GM23338 (cell line): ENCODE measurements around the gene POF1B.

ENCODE experiments used
- CREB1 ChIP-seq: fragments of 250-450 bp; sonication (Bioruptor Pico); IDR thresholded peaks from 2 replicates; pipeline ENCODE4 v1.5.0; 2020; ENCODE audit warnings: low read depth, mild to moderate bottlenecking, moderate library complexity
- CTCF ChIP-seq, 2 experiments: fragments of 200-600 bp in 1 of 2; sonication (generic) in 1 of 2; conservative IDR thresholded peaks; 2 replicates each; pipeline versions ENCODE4 v1.5.1 to v1.6.1; 2016 to 2017; ENCODE audit warnings: antibody characterized with exemption in 2 of 2, low read depth in 2 of 2, mild to moderate bottlenecking in 2 of 2, moderate library complexity in 1 of 2
- EZH2 ChIP-seq: fragments of 200-600 bp; sonication (generic); IDR thresholded peaks from one replicate; pipeline ENCODE4 v1.8.0; 2017; ENCODE audit warnings: antibody characterized with exemption, mild to moderate bottlenecking, low read depth; ENCODE audit not compliant: unreplicated experiment
- EZH2phosphoT487 ChIP-seq: fragments of 200-600 bp; sonication (generic); IDR thresholded peaks from one replicate; pipeline ENCODE4 v1.8.1; 2018; ENCODE audit warnings: antibody characterized with exemption; ENCODE audit not compliant: unreplicated experiment
- JUNB ChIP-seq: IDR thresholded peaks from one replicate; pipeline ENCODE4 v1.6.1; 2016; ENCODE audit warnings: antibody characterized with exemption; ENCODE audit not compliant: unreplicated experiment
- POLR2AphosphoS5 ChIP-seq: IDR thresholded peaks from 2 replicates; pipeline ENCODE4 v1.6.1; 2016; ENCODE audit warnings: antibody characterized with exemption, low read depth
- REST ChIP-seq: IDR thresholded peaks from one replicate; pipeline ENCODE4 v1.6.1; 2018; ENCODE audit warnings: antibody characterized with exemption; ENCODE audit not compliant: unreplicated experiment
- TF ChIP-seq, protein P1 (sequence below): IDR thresholded peaks from 2 replicates; pipeline ENCODE4 v1.6.1; 2016; ENCODE audit warnings: antibody characterized with exemption

GRCh38 chrX:85391185-85391877 is 11.9 kb upstream of the POF1B start:
- TF ChIP-seq CTCF (conservative IDR thresholded peaks at IDR 0.05; ENCODE audit: low read depth in 2 of 2) (no peak), REST (no peak), POLR2AphosphoS5 (no peak), JUNB (no peak), EZH2 (no peak), CREB1 (CRISPR knock-in tag) (no peak), EZH2phosphoT487 (no peak)
- TF ChIP-seq, protein P1, sequence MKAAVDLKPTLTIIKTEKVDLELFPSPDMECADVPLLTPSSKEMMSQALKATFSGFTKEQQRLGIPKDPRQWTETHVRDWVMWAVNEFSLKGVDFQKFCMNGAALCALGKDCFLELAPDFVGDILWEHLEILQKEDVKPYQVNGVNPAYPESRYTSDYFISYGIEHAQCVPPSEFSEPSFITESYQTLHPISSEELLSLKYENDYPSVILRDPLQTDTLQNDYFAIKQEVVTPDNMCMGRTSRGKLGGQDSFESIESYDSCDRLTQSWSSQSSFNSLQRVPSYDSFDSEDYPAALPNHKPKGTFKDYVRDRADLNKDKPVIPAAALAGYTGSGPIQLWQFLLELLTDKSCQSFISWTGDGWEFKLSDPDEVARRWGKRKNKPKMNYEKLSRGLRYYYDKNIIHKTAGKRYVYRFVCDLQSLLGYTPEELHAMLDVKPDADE, result no peak
